CMK (cell line): ENCODE results near the gene LYSMD2.

Experiments
- DNase-seq: peaks from one replicate; pipeline ENCODE4 v3.0.0-alpha.2; 2010; ENCODE audit warnings: low read depth

LYSMD2 gene

GRCh38 chr15:51718746-51719145 is 18.7 kb downstream of the LYSMD2 start:
- no peak for DNase-seq

- no peak for DNase-seq
Measured at GRCh38 chr15:51718219-51718618, 19.2 kb downstream of the LYSMD2 start.

GRCh38 chr15:51714911-51715310 is 22.5 kb downstream of the LYSMD2 start:
- no peak for DNase-seq

GRCh38 chr15:51714162-51714561 is 23.3 kb downstream of the LYSMD2 start:
- no peak for DNase-seq

- DNase-seq: no peak
Measured at GRCh38 chr15:51709031-51709430, 28.4 kb downstream of the LYSMD2 start.

GRCh38 chr15:51708013-51708412 is 29.4 kb downstream of the LYSMD2 start:
- DNase-seq: no peak

GRCh38 chr15:51706926-51707608 is 30.4 kb downstream of the LYSMD2 start:
- no peak for DNase-seq

- DNase-seq: peak; percentile 51
Measured at GRCh38 chr15:51706291-51706690, 31.2 kb downstream of the LYSMD2 start.

- DNase-seq: no peak
Measured at GRCh38 chr15:51702710-51703109, 34.7 kb downstream of the LYSMD2 start.

GRCh38 chr15:51699373-51699772 is 38.1 kb downstream of the LYSMD2 start:
- DNase-seq: no peak

- DNase-seq: no peak
Measured at GRCh38 chr15:51697163-51697562, 40.3 kb downstream of the LYSMD2 start.

- DNase-seq: no peak
Measured at GRCh38 chr15:51696566-51696965, 40.9 kb downstream of the LYSMD2 start.

GRCh38 chr15:51692154-51692553 is 45.3 kb downstream of the LYSMD2 start:
- no peak for DNase-seq

GRCh38 chr15:51688863-51689262 is 48.6 kb downstream of the LYSMD2 start:
- no peak for DNase-seq

GRCh38 chr15:51687565-51687964 is 49.9 kb downstream of the LYSMD2 start:
- no peak for DNase-seq

- DNase-seq: no peak
Measured at GRCh38 chr15:51681303-51681963, 56.0 kb downstream of the LYSMD2 start, which contains the start of gene SCG3. SCG3 (plus strand) TSS chr15:51681503; CDS start chr15:51681756, 253 bp downstream.

- no peak for DNase-seq
Measured at GRCh38 chr15:51680321-51680720, 57.1 kb downstream of the LYSMD2 start.

- DNase-seq: no peak
Measured at GRCh38 chr15:51678096-51678495, 59.4 kb downstream of the LYSMD2 start.

GRCh38 chr15:51677452-51677851 is 60.0 kb downstream of the LYSMD2 start:
- no peak for DNase-seq

- DNase-seq: no peak
Measured at GRCh38 chr15:51677021-51677420, 60.4 kb downstream of the LYSMD2 start.

GRCh38 chr15:51675234-51675633 is 62.2 kb downstream of the LYSMD2 start:
- no peak for DNase-seq
